HG02571 (cell line): Measurements from ENCODE around the gene XPA.
"Not testable (repeated sequence)": the region's sequence is repeated elsewhere in the genome, so short reads cannot be mapped to it uniquely, and the experiment has no call there.

Source experiments
- ATAC-seq: cut with Tn5 transposase; IDR thresholded peaks from one replicate; pipeline ENCODE4 v1.9.1; 2021; ENCODE audit warnings: mild to moderate bottlenecking, moderate library complexity; ENCODE audit not compliant: unreplicated experiment

Gene XPA

GRCh38 chr9:97704345-97704677 lies 7.2 kb upstream of the XPA start:
- no peak for ATAC-seq

GRCh38 chr9:97703437-97704344 lies 6.6 kb upstream of the XPA start:
- no peak for ATAC-seq

- ATAC-seq, result not testable (repeated sequence)
Observed at GRCh38 chr9:97699824-97700223, 2.7 kb upstream of the XPA start.

GRCh38 chr9:97699281-97699680 lies 2.1 kb upstream of the XPA start:
- not testable (repeated sequence) for ATAC-seq

GRCh38 chr9:97698865-97699264 lies 1.7 kb upstream of the XPA start:
- no peak for ATAC-seq

GRCh38 chr9:97697837-97698236 lies 697 bp upstream of the XPA start:
- no peak for ATAC-seq

GRCh38 chr9:97695995-97696802 lies 941 bp downstream of the XPA start:
- ATAC-seq, result no peak

GRCh38 chr9:97695390-97695789 lies 1.8 kb downstream of the XPA start:
- no peak for ATAC-seq

- no peak for ATAC-seq
Observed at GRCh38 chr9:97694769-97695168, 2.4 kb downstream of the XPA start.

- no peak for ATAC-seq
Observed at GRCh38 chr9:97689401-97690180, 7.5 kb downstream of the XPA start.

GRCh38 chr9:97688654-97689053 lies 8.5 kb downstream of the XPA start:
- ATAC-seq, result no peak

- ATAC-seq, result no peak
Observed at GRCh38 chr9:97682242-97682641, 14.9 kb downstream of the XPA start.

- peak; percentile 56 for ATAC-seq
Observed at GRCh38 chr9:97675655-97676054, 21.5 kb downstream of the XPA start.

- ATAC-seq, result no peak
Observed at GRCh38 chr9:97673922-97674321, 23.2 kb downstream of the XPA start.

- no peak for ATAC-seq
Observed at GRCh38 chr9:97672403-97672802, 24.7 kb downstream of the XPA start.

GRCh38 chr9:97670586-97670985 lies 26.6 kb downstream of the XPA start:
- no peak for ATAC-seq

GRCh38 chr9:97668485-97668884 lies 28.7 kb downstream of the XPA start:
- no peak for ATAC-seq

GRCh38 chr9:97666907-97667686 lies 30.0 kb downstream of the XPA start:
- no peak for ATAC-seq

GRCh38 chr9:97665742-97666141 lies 31.4 kb downstream of the XPA start:
- no peak for ATAC-seq

- no peak for ATAC-seq
Observed at GRCh38 chr9:97660847-97661246, 36.3 kb downstream of the XPA start.

- no peak for ATAC-seq
Observed at GRCh38 chr9:97660340-97660739, 36.8 kb downstream of the XPA start.
